Astrocyte (in vitro differentiated cells and primary cell): ENCODE measurements around the gene MLPH.

ENCODE experiments used
- CTCF ChIP-seq: IDR thresholded peaks from 2 replicates; pipeline ENCODE4 v1.5.1; 2011; ENCODE audit warnings: low read depth, mild to moderate bottlenecking, inconsistent platforms, low read length, moderate library complexity; ENCODE audit not compliant: insufficient read depth
- EZH2 ChIP-seq: IDR thresholded peaks from 2 replicates; pipeline ENCODE4 v1.6.1; 2012; ENCODE audit warnings: mild to moderate bottlenecking, low read length, inconsistent platforms; ENCODE audit not compliant: insufficient read depth

DNA sequence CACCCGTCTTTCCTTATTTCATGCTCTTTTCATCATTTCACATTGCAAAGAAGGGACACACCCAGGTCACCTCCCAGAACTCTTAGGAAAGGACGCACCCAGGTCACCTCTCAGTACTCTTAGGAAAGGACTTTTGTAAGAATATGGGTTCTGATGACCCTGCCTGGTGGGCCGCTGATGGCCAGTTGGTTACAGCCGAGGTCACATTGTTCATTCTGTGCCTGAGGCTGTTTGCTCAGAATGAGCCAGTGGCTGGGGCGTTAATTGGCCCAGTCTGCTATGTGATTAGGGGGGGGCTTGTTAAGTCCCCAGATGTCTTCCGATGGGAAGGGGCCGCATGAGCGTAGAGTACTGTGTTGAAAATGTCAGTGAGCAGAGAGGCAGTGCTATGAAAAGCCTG, 9.4 kb downstream of the MLPH start:
- TF ChIP-seq CTCF (no peak), EZH2 (no peak)
